CD8-positive, alpha-beta memory T cell (primary cell): ENCODE data around the gene VKORC1L1. TPM values are rescaled to one million over a fixed set of nuclear protein-coding genes. Genes with fewer than 3 reads are reported as not detected.
"Not testable (repeated sequence)": the region's sequence is repeated elsewhere in the genome, so short reads cannot be mapped to it uniquely, and the experiment has no call there.

ENCODE experiments used
- CTCF ChIA-PET: fragments of 350-600 bp; sonication (Branson Sonifier 250); formaldehyde crosslinking; loops from one replicate; lab custom pipeline; 2021; ENCODE audit warnings: antibody characterized with exemption; lab: Charles Lee
- POLR2A ChIA-PET: fragments of 350-600 bp; sonication (Branson Sonifier 250); formaldehyde crosslinking; loops from one replicate; lab custom pipeline; 2021; ENCODE audit warnings: antibody characterized with exemption; lab: Charles Lee
- DNase-seq, 5 donors: peaks; one replicate each; pipeline versions ENCODE4 v3.0.0 to v3.0.0-alpha.2; 2020 to 2022; ENCODE audit warnings: mixed read lengths in 1 of 5
- H3K27ac ChIP-seq: one replicate; pipeline ENCODE4 v1.7.0; 2013; ENCODE audit warnings: low read depth, mild to moderate bottlenecking, low read length, moderate library complexity
- H3K27me3 ChIP-seq: 2 replicates; pipeline ENCODE4 v1.7.0; 2013; ENCODE audit warnings: low read length, mild to moderate bottlenecking; ENCODE audit not compliant: insufficient read depth, poor library complexity, severe bottlenecking
- H3K36me3 ChIP-seq: 2 replicates; pipeline ENCODE4 v1.7.0; 2013; ENCODE audit warnings: mild to moderate bottlenecking, low read length, moderate library complexity; ENCODE audit not compliant: insufficient read depth
- H3K4me1 ChIP-seq: 2 replicates; pipeline ENCODE4 v1.7.0; 2013; ENCODE audit warnings: mild to moderate bottlenecking, low read length, moderate library complexity; ENCODE audit not compliant: insufficient read depth
- H3K4me3 ChIP-seq: 2 replicates; pipeline ENCODE4 v1.7.0; 2013; ENCODE audit warnings: mild to moderate bottlenecking, low read length
- H3K9me3 ChIP-seq: 2 replicates; pipeline ENCODE4 v1.7.0; 2013; ENCODE audit warnings: mild to moderate bottlenecking, low read length
- H3K27ac Mint-ChIP-seq, 8 donors: one replicate each; pipeline ENCODE4 v1.8.0; 2020 to 2021; ENCODE audit warnings: mixed read lengths in 8 of 8, mild to moderate bottlenecking in 6 of 8, inconsistent platforms in 3 of 8, moderate library complexity in 3 of 8
- H3K27me3 Mint-ChIP-seq, 2 donors: one replicate each; pipeline ENCODE4 v1.8.0; 2020 to 2021; ENCODE audit warnings: mixed read lengths in 2 of 2, mild to moderate bottlenecking in 1 of 2, moderate library complexity in 1 of 2
- H3K36me3 Mint-ChIP-seq, 3 donors: one replicate each; pipeline ENCODE4 v1.8.0; 2020 to 2021; ENCODE audit warnings: mixed read lengths in 3 of 3, inconsistent platforms in 1 of 3, mild to moderate bottlenecking in 1 of 3
- H3K4me1 Mint-ChIP-seq, 3 donors: one replicate each; pipeline ENCODE4 v1.8.0; 2020 to 2021; ENCODE audit warnings: mixed read lengths in 3 of 3, inconsistent platforms in 1 of 3, mild to moderate bottlenecking in 1 of 3
- H3K4me3 Mint-ChIP-seq, 7 donors: one replicate each; pipeline ENCODE4 v1.8.0; 2020 to 2021; ENCODE audit warnings: mixed read lengths in 7 of 7, mild to moderate bottlenecking in 6 of 7, moderate library complexity in 4 of 7, inconsistent platforms in 2 of 7
- H3K9me3 Mint-ChIP-seq, 5 donors: one replicate each; pipeline ENCODE4 v1.8.0; 2020 to 2022; ENCODE audit warnings: mixed read lengths in 5 of 5, mild to moderate bottlenecking in 3 of 5, moderate library complexity in 2 of 5, inconsistent platforms in 1 of 5
- polyA plus RNA-seq: library from polyadenylated mRNA; unstranded; fragments of 300-500 nt; fragmentation: Illumina TruSeq; gene quantifications from one replicate; pipeline ENCODE4 v1.2.3, GENCODE V29; 2021
- total RNA-seq, 2 experiments: library from RNA; stranded (reverse); gene quantifications; one replicate each; pipeline ENCODE4 v1.2.3, GENCODE V29; 2021

VKORC1L1 gene
- total and polyA plus RNA-seq, 3 experiments from 2014 or later, result 4.0 to 27.7 (median 26.2) TPM

DNA sequence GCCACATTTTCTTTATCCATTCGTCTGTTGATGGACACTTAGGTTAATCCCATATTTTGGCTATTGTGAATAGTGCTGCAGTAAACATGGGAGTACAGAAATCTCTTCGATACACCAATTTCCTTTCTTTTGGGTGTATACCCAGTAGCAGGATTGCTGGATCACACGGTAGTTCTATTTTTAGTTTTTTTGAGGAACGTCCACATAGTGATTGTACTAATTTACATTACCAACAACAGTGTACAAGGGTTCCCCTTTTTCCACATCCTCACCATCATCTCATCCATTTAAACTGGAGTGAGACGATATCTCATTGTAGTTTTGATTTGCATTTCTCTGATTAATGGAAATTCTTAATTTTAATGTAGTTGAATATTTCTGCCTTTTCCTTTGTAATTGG, 19.3 kb downstream of the VKORC1L1 start:
- Histone ChIP-seq H3K27me3 (no peaks in the 10 kb centered on the region), H3K36me3 (no peaks in the 10 kb centered on the region), H3K27ac (no peak overlapping the region), H3K9me3 (no peaks in the 10 kb centered on the region), H3K4me1 (no peaks in the 10 kb centered on the region), H3K4me3 (no peak overlapping the region)
- Mint-ChIP-seq H3K9me3 (no peaks in the 10 kb centered on the region), H3K4me1 (peaks cover 5 to 16% (median 14%) of the 10 kb centered on the region in 3 donors), H3K27me3 (no peaks in the 10 kb centered on the region), H3K36me3 (peaks cover 0 to 29% (median 2%) of the 10 kb centered on the region in 3 donors), H3K27ac (no peak overlapping the region), H3K4me3 (no peak overlapping the region)
- no peak for DNase-seq
- POLR2A ChIA-PET, result no interaction called here
- CTCF ChIA-PET, result no interaction called here

DNA sequence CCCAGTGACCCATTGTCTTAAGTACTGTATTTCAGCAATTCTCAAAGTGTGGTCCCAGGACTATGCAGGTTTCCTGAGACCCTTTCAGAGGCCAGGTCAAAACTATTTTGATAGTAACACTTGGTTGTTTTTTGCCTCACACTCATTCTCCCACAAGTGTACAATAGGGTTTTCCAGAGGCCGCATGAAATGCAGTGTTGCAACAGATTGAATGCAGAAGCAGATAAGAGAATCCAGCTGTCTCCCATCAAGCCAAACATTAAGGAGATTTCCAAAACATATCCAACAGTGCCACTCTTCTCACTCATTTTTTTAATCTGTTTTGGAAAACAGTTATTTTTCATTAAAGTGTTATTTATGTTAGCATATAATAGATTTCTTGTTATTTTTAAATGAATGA, 20.0 kb downstream of the VKORC1L1 start:
- Mint-ChIP-seq H3K9me3 (no peaks in the 10 kb centered on the region), H3K36me3 (peaks cover 0 to 29% (median 2%) of the 10 kb centered on the region in 3 donors)

DNA sequence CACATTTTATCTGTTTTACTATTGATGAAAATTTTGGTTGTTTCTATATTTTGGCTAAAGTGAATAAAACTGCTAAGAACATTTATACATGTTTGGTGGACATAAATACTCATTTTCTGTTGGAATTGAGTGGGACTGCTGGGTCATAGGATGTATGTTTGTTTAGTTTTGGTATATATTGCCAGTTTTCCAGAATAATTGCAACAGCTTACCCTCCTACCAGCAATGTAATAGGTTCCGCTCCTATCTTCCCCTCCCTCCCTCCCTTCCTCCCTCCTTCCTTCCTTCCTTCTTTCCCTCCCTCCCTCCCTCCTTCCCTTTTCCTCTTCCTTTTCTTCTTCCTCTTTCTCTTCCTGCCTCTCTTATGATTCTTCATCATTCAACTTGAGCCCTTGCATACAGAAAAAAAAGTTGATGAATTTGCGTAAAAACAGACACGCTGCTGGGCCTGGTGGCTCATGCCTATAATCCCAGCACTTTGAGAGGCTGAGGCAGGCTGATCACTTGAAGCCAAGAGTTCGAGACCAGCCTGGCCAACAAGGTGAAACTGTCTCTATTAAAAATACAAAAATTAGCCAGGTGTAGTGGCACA, 23.5 kb downstream of the VKORC1L1 start:
- peaks cover 7 to 22% (median 14%) of the 10 kb centered on the region in 3 donors for H3K36me3 Mint-ChIP-seq
- H3K4me3 Mint-ChIP-seq, result no peak overlapping the region
- POLR2A ChIA-PET, result no interaction called here
- Histone ChIP-seq H3K27ac (no peak overlapping the region), H3K4me3 (no peak overlapping the region), H3K9me3 (no peaks in the 10 kb centered on the region), H3K36me3 (no peaks in the 10 kb centered on the region), H3K27me3 (no peaks in the 10 kb centered on the region), H3K4me1 (no peaks in the 10 kb centered on the region)
- peaks cover 0 to 6% (median 0%) of the 10 kb centered on the region in 5 donors for H3K9me3 Mint-ChIP-seq
- no peak for DNase-seq
- peaks cover 0 to 1% of the 10 kb centered on the region in 2 donors for H3K27me3 Mint-ChIP-seq
- H3K27ac Mint-ChIP-seq, result no peak overlapping the region
- CTCF ChIA-PET, result no interaction called here
- H3K4me1 Mint-ChIP-seq, result peaks cover 0 to 10% (median 3%) of the 10 kb centered on the region in 3 donors

More for the DNA sequence above, 20.0 kb downstream of the VKORC1L1 start:
- no peaks in the 10 kb centered on the region for H3K36me3 ChIP-seq
- ChIA-PET POLR2A (no interaction called here), CTCF (no interaction called here)
- H3K9me3 ChIP-seq, result no peaks in the 10 kb centered on the region
- H3K4me3 ChIP-seq, result no peak overlapping the region
- H3K27ac Mint-ChIP-seq, result no peak overlapping the region
- H3K27me3 ChIP-seq, result no peaks in the 10 kb centered on the region
- no peak for DNase-seq
- no peaks in the 10 kb centered on the region for H3K4me1 ChIP-seq
- H3K4me3 Mint-ChIP-seq, result no peak overlapping the region
- H3K27me3 Mint-ChIP-seq, result no peaks in the 10 kb centered on the region
- H3K27ac ChIP-seq, result no peak overlapping the region
- peaks cover 5 to 13% (median 11%) of the 10 kb centered on the region in 3 donors for H3K4me1 Mint-ChIP-seq

DNA sequence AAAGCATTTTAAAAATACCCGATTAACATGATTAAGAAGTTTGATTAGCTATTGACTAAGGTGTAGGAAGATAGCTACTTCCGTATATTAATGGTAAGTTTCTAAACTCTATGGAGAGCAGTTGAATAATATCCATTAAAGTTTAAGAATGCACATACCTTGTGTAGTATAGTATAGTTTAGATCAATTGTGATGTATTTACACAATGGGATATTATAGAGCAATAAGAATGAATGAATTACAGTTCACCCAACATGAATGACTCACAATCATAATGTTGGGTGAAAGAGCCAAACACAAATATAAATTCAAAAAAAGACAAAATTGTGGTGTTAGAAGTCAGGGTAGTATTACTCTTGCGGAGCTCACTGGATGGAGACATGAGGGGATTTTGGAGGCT, 24.4 kb downstream of the VKORC1L1 start:
- H3K4me3 ChIP-seq, H3K36me3 ChIP-seq, DNase-seq, H3K4me1 ChIP-seq, H3K27ac Mint-ChIP-seq, H3K4me3 Mint-ChIP-seq, POLR2A ChIA-PET, H3K27ac ChIP-seq, CTCF ChIA-PET, H3K9me3 ChIP-seq, H3K27me3 ChIP-seq, H3K27me3 Mint-ChIP-seq, H3K4me1 Mint-ChIP-seq: not testable (repeated sequence)
- peaks cover 11 to 24% (median 23%) of the 10 kb centered on the region in 3 donors for H3K36me3 Mint-ChIP-seq
- peaks cover 0 to 15% (median 4%) of the 10 kb centered on the region in 5 donors for H3K9me3 Mint-ChIP-seq

DNA sequence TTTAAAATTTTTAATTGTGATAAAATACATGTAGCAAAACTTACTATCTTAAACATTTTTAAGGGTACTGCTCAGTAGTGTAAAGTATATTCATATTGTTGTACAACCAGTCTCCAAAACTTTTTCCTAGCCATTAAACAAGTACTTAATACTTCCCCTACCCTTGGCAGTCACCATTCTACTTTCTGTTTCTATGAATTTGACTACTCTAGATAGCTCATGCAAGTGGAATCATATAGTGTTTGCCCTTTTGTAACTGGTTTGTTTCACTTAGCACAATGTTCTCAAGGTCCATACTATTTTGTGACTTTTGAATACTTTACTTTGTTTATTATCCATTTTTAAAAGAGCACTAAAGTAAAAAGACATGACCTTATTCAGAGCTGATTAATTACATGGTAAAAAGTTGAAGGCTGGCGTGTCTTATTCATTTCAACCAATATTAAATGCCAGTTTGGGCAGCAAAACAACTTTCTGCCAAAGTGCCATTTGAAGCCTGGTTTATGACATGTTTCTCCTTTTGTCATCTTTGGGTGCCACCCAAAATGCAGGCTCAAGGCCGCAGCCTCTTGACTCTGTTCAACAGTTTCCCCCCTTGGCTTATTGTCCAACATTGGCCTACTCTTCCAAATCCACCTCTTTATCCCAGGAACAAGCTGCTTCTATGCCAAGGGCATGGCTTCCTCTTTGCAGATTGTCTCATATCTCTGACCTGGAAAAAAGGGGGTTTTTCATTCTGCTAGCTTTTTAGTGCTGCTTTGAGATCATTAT, 26.0 kb downstream of the VKORC1L1 start:
- DNase-seq, H3K4me1 Mint-ChIP-seq, CTCF ChIA-PET, H3K4me3 Mint-ChIP-seq, H3K27ac Mint-ChIP-seq, POLR2A ChIA-PET, H3K9me3 ChIP-seq, H3K36me3 ChIP-seq, H3K4me1 ChIP-seq, H3K27me3 Mint-ChIP-seq, H3K27me3 ChIP-seq, H3K27ac ChIP-seq, H3K4me3 ChIP-seq: not testable (repeated sequence)
- peaks cover 14 to 29% (median 22%) of the 10 kb centered on the region in 3 donors for H3K36me3 Mint-ChIP-seq
- peaks cover 2 to 18% (median 8%) of the 10 kb centered on the region in 5 donors for H3K9me3 Mint-ChIP-seq

DNA sequence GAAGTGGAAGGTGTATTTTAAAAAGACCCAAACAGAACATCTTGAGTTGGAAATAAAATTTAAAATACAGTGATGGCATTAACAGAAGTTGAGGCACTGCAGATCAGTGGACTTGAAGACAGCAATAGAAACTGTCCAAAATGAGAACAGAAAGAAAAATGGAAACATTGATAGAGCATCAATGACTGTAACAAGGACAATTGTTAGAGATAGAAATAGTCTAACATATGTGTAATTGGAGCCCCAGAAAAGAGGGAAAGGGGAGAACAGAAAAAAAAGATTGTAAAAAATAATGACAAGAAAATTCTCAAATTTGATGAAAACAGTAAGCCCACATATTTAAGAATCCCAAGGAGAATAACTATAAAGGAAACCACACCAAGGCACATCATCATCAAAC, 29.4 kb downstream of the VKORC1L1 start:
- H3K4me1 Mint-ChIP-seq, result peaks cover under 1 to 6% (median 3%) of the 10 kb centered on the region in 3 donors
- POLR2A ChIA-PET, result no interaction called here
- no peaks in the 10 kb centered on the region for H3K36me3 ChIP-seq

DNA sequence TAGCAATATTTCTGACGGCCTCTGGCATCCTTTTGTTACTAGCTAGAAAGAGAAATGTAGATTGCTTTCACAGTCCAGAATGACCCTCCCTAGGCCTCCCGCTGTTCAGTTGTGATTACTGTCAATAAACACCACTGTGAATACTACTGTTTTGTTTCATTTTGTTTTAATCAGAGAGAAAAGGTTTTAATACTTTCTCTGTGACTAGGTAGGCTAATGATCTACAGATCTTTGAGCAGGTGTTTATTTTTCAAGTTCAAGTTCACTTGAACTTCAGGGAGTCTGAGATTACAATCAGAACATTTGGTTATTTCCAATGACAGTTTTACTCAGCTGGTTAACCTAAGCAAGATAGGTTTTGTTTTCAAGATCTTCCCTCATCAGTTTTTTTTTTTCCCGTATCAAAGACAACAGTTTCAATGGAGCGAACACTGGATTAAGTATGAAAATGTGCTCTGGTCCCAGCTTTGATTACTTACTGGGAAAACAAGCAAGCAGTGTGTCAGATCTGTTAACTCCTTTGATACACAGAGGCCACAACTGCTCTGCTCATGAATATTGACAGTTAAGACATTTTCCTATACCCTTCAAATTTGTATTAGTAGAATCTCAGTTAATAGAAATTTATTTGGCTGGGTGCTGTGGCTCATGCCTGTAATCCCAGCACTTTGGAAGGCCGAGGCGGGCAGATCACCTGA, 34.8 kb downstream of the VKORC1L1 start:
- Mint-ChIP-seq H3K27me3 (no peaks in the 10 kb centered on the region), H3K4me1 (peaks cover 5 to 13% (median 13%) of the 10 kb centered on the region in 3 donors), H3K4me3 (no peak overlapping the region), H3K9me3 (peaks cover 0 to 2% (median 0%) of the 10 kb centered on the region in 5 donors), H3K36me3 (peaks cover 0 to 11% (median 2%) of the 10 kb centered on the region in 3 donors), H3K27ac (peak overlapping the region in 1 of 8 donors; percentile 50)
- H3K36me3 ChIP-seq, result no peaks in the 10 kb centered on the region
- DNase-seq, result no peak
- no peaks in the 10 kb centered on the region for H3K9me3 ChIP-seq
- CTCF ChIA-PET, result no interaction called here
- H3K4me3 ChIP-seq, result no peak overlapping the region
- no peaks in the 10 kb centered on the region for H3K4me1 ChIP-seq
- H3K27me3 ChIP-seq, result no peaks in the 10 kb centered on the region
- POLR2A ChIA-PET, result no interaction called here
- no peak overlapping the region for H3K27ac ChIP-seq

More for the DNA sequence above, 29.4 kb downstream of the VKORC1L1 start:
- H3K4me3 Mint-ChIP-seq, result no peak overlapping the region
- CTCF ChIA-PET, result no interaction called here
- peaks cover 0 to 1% of the 10 kb centered on the region in 2 donors for H3K27me3 Mint-ChIP-seq
- no peaks in the 10 kb centered on the region for H3K4me1 ChIP-seq
- H3K36me3 Mint-ChIP-seq, result peaks cover 14 to 38% (median 23%) of the 10 kb centered on the region in 3 donors
- no peak overlapping the region for H3K27ac ChIP-seq
- H3K27ac Mint-ChIP-seq, result no peak overlapping the region
- no peaks in the 10 kb centered on the region for H3K27me3 ChIP-seq
- DNase-seq, result no peak
- H3K4me3 ChIP-seq, result no peak overlapping the region
- H3K9me3 Mint-ChIP-seq, result peaks cover 4 to 18% (median 9%) of the 10 kb centered on the region in 5 donors
- no peaks in the 10 kb centered on the region for H3K9me3 ChIP-seq

DNA sequence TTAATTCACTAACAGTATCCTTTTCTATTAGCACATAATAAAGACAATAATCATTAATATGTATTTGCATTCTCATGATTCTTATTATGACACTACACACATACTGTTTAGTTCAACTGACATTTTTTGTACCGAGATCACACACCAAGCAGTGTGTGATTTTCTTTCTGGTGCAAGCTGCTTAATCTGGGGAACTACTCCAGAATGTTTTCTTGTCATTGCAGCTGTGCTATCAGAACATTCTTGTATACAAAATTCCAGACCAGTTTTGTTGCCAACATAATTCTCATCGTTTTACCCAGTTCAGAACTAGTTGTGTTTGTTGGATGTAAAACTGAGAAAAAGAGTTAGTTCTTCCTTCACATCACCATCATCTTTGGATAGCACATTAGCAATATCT, 37.4 kb downstream of the VKORC1L1 start:
- H3K27ac Mint-ChIP-seq, result no peak overlapping the region
- H3K4me1 Mint-ChIP-seq, result peaks cover 6 to 13% (median 13%) of the 10 kb centered on the region in 3 donors
- ChIA-PET POLR2A (no interaction called here), CTCF (no interaction called here)
- Histone ChIP-seq H3K4me1 (no peaks in the 10 kb centered on the region), H3K36me3 (no peaks in the 10 kb centered on the region), H3K9me3 (no peaks in the 10 kb centered on the region), H3K27me3 (no peaks in the 10 kb centered on the region), H3K27ac (no peak overlapping the region), H3K4me3 (no peak overlapping the region)
- H3K9me3 Mint-ChIP-seq, result peaks cover 0 to 2% (median 0%) of the 10 kb centered on the region in 5 donors
- no peaks in the 10 kb centered on the region for H3K27me3 Mint-ChIP-seq
- no peak overlapping the region for H3K4me3 Mint-ChIP-seq
- H3K36me3 Mint-ChIP-seq, result peaks cover 0 to 7% (median 2%) of the 10 kb centered on the region in 3 donors
- DNase-seq, result no peak
